NCI-H82 (cell line): ENCODE measurements around the gene APCDD1.
A peak's percentile ranks its signal among the peaks of the same experiment; 100 is the strongest.
"Not testable (repeated sequence)": the region's sequence is repeated elsewhere in the genome, so short reads cannot be mapped to it uniquely, and the experiment has no call there.

Source experiments
- DNase-seq: peaks from one replicate; lab custom pipeline; 2025; lab: John Stamatoyannopoulos, UW

The APCDD1 gene

DNA sequence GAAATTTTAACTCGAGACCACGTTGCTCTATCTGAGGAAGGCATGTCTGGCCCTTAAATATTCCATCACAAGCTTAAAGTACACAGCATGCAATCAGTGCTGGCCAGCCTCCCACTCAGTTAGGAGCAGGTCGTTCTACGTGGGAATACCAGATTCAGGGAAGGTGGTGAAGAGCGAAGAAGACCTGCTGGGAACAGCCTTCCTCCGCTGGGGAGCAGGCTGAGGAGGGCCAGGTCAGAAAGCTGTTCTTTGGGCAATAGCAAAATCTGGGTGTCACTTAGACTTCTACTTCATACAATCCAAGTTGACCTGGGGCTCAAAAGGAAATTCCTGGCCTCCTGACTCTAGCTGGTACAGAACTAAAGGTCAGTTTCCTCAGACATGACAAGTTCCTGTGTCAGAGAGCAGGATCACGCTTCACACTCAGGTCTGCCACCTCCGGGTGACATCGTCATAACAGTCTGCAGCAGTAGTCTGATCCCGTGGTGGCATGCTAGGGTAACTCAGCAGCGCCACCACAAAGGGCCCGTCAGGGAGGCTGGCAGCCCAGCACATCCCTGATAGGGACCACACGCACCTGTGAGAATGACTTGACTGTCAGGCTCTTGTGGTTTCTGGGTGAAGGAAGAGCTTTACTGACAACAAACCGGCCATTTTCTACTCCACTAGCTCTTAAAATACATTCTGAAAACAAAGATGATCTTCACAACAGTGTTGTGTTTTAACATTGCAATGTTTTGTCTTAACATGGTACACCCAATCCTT, 36.1 kb downstream of the APCDD1 start:
- DNase-seq = peak; percentile 72

DNA sequence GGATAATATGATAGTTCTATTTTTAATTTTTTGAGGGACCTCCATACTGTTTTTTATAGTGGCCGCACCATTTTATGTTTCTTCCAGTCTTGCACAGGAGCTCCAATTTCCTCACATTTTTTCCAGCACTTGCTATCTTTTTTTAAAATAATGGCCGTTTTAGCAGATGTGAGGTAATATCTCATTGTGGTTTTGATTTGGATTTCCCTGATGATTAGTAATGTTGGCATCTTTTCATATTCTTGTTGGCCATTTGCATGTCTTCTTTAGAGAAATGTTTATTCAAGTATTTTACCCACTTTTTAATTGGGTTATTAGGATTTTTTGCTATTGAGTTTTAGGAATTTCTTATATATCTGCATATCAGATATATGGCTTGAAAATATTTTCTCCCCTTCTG, 41.5 kb downstream of the APCDD1 start:
- no peak for DNase-seq

DNA sequence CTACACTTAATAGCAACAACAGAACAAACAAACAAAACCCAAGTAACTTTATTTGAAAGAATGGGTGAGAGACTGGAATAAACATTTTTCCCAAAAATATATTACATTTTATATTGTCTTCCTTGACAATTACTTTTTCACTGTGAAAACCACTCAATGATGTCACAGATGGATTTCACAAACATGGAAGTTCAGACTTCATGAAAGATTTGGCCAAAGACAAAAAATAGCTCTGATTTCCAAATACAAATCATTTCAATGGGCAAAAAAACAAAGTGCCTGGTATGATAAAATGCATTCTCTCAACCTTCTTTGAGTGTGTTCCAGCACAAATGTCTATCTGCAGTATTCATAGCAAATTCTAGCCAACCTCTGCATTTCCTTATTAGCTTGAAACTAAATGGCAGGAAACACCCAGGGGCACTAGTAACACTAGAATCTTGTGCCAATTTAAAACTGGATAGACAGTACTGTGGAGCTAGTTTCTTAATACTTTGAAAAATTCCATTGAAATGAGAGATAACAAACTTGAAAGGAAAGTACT, 42.8 kb downstream of the APCDD1 start:
- no peak for DNase-seq

DNA sequence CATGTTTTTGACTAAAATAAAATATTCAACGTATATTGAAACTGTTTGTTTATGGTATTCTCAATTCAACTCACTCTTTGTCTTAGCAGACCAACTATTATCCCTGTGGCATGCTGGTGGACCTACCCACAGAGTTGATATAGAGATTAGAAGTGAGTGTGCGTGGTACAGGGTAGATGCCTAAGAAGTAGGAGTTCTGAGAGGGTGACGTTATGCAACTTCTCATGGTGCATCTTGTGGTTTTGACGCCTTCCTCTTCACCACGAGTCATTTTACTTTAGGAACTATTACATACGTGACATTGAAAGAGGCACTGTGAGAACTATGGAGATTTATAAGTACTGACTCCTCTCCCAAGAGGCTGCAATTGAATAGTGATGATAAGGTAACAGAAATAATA, 44.8 kb downstream of the APCDD1 start:
- no peak for DNase-seq

DNA sequence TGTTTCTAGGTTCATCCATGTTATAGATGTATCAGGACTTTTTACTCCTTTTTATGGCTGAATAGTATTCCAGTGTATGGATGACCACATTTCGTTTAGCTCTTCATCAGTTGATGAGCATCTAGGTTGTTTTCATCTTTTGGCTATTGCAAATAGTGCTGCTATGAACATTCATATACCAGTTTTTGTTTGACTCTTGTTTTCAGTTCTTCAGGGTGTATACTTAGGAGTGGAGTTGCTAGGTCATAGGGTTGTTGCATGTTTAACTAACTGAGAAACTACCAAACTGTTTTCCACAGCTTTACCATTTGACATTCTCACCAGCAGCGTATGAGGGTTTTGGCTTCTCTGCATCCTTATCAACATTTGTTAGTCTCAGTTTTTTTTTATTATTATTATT, 45.6 kb downstream of the APCDD1 start:
- DNase-seq = no peak

DNA sequence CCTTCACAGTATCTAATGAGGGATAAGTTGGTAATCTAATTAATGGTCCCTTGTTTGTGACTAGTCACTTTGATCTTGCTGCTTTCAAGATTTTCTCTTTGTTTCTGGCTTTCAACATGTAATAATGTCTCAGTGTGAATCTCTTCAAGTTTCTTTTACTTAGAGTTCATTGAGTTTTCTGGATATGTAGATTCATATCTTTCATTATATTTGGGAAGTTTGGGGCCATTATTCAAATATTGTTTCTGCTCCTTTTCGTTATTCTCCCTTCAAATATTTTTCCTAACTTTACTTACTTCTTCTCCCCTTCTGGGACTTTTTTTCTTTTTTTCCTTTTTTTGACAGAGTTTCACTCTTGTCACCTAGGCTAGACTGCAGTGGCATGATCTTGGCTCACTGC, 50.3 kb downstream of the APCDD1 start:
- DNase-seq = no peak

DNA sequence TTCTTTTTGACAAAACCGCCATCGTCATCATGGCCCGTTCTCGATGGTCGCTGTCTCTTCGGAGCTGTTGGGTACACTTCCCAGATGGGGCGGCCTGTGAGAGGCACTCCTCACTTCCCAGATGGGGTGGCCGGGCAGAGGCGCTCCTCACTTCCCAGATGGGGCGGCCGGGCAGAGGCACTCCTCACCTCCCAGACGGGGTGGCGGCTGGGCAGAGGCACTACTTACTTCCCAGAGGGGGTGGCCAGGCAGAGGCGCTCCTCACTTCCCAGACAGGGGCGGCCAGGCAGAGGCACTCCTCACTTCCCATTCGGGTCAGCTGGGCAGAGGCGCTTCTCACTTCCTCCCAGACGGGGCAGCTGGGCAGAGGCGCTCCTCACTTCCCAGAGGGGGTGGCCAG, 51.5 kb downstream of the APCDD1 start:
- not testable (repeated sequence) for DNase-seq

DNA sequence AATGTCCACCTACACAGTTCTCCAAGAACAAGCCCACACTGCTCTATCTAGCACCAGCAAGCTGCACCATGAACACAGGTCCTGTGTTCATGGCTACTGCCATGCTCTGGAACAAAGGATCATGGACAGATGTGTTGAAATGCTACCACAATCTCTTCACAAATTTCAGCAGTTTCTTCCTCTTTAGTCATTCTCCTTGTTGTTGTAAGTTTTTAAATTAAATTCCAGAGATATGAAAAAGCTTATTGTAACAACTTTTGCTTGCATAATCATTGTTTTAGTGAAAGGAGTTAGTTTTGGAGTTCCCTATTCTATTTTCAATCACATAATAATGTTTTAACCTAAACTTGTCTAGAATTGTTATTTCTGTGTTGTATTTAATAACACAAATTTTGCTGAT, 54.2 kb downstream of the APCDD1 start:
- no peak for DNase-seq

DNA sequence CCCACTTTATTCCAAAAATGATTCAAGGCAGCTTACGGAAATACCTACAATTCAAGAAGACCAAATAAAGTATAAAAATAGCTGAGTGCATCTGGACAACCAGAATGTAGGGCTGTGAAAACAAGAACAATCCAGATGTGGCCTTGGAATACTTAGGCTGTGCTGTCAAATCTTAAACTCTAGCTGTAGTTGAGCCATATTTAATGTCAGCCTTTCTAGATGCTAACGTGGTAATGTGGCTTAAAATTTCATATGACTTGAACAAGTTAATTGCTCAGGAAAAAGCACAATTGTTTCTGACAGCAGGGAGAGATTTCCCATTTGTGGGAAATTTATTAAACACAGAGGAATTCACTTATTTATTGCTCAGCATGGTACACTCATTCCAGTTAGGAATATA, 56.8 kb downstream of the APCDD1 start:
- DNase-seq = no peak

DNA sequence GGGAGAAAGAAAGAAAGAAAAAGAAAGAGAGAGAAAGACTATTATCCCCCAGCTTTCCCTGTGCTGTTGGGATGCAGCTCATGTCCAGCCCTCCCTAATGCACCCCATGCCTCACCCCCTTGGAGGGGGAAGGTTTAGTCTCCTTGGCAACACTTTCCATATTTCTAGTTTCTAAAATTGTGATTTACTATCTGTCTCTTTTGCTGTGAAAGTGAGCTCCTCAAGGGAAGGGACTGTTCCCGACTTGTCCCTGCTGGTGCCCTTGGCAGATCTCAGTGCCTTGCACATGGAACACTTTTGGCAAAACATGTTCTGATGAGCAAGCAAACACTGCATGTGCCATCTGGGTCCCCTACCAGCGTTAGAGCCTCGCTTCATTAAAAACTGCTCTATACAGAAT, 59.6 kb downstream of the APCDD1 start:
- DNase-seq = no peak

DNA sequence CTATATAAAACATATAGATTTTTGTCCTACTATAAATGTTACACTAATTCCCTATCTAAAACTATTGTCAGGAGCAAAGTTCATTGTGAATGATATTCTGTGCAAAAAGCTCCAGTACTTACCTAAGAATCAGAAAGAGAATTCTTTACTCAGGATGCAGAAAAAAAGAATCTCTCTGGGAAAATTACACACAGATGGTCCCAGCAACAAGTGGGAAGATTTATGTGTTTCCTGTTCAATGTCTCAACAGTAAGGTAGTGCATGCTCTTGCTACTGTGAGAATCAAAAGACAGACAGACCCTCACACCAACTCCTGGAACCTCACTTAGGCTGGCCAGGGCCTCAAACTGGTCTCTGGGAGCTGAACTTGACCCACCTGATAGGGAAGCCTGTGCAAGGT, 60.2 kb downstream of the APCDD1 start:
- no peak for DNase-seq

DNA sequence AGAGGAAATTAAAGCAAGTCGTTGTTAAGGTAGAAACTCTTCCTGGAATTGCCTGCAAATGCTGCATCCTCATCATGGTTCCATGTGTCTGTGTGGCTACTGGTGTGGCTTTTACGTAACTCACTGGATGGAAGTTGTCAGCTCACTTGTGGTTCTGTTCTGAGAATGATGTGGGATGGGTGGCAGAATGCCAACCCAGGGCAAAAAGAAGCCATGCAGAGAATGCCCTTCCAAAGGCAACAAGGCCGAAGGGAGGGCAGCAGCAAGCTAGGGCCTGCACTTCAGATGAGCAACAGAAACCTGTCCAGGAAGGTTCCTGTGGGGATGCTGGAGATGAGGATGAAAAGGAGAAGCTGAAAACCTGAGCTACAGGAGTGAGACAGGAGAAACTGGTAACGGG, 61.0 kb downstream of the APCDD1 start:
- DNase-seq = no peak

DNA sequence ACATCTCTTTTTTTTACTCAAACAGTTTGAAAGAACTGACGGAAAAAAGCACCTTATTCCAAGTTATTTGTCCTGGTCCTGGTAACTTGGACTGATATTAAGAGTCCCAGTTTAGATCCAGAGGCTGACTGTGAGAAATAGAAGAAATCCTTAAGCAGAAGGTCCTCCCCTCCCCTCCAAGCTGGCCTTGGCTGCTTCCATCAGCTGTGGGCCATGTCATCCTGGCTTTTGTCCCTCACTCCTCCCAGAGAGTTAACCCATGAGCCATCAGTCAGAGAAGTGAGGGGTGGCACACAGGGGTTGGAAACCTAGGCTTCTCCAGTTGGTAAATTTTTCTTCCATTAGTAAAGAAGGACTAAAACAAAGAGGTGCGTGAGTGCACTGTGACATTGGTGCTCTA, 61.6 kb downstream of the APCDD1 start:
- DNase-seq = no peak

DNA sequence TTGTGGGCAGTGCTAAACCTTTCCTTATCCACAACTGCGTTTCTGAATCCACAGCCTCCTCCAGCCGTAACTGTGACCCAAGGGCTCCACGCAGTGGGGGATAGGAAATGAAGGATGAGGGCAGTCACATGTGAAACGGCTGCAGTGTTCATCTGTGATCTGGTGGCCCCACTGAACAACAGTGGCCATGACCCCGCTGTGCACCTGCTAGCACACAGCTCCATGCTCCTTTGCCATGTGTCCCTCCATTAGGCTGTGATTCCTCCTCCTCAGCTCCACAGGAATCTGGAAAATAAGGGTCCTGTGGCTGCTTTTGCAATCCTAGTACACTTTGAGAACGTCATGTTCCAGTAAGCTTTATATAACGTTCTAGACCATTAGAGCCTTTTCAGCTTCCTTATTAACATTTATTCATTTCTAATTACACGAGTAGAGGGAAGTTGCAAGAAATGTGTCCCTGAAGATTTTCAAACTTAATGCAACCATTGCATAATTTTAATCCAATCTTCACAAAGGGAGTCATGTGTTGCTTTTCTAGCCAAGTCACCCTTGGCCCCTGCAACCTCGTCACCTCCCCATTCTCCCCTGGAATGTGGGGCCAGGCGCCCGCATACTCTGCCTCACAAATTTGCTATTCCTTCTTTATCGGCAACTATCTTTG, 64.3 kb downstream of the APCDD1 start:
- peak; percentile 65 for DNase-seq

DNA sequence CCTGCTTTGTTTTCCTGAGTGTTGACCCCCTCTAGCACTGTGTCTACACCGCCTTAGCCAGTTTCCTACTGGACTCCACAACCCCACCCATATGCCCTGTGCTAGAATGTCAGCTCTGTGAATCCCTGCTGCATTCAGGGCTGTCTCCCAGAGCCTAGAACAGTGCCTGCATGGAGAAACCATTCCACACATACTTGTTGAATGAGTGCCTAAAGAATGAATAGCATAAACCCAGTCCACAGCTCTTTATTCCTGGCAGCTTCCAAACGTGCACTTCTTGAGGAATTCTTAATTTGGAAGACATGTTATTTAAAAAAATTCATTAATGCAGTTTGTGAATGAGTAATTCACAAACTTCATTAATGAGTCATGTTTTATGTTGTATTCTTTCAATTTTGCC, 64.9 kb downstream of the APCDD1 start:
- DNase-seq = no peak

DNA sequence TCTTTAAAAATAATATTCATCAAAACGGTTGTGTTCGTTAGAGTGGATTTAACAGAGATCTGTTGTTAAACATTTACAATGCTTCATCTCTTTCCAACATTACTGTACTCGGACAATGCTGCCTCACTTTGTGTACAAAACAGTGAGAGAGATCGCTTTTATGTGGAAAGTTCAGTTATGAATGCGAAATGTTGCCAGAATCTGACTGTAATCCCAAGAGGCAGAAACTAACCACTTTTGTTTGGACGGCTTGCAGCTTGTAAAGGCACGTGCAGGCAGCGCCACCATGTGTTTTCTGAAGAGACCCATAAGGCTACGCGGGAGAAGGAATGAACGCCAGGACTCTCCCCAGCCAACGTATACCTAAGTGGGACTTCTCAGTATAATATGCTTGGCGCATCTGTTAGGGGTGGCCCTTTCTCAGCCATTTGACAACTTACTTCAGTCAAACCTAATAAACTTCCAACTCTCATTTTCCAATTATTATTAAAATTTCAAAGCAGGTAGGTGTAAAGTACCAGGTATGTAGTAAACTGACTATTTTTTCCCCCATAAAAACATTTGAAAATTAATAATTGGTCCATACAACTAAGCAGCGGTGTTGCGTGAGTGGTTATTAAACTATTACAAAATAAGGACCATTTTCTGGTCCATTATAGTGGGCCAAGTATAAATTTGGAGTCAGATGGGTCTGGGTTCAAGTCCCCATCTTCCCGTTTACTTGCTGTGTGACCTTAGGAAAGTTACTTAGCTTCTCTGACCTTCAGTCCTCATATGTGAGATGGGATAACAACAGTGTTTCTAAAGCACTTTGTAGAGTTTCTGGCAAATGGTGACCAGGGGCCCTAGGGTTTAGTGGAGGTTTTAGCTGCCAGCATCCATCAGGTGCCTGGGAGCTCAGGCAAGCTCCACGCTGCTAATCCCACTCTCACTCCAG, 65.8 kb downstream of the APCDD1 start:
- DNase-seq = peak; percentile 91

DNA sequence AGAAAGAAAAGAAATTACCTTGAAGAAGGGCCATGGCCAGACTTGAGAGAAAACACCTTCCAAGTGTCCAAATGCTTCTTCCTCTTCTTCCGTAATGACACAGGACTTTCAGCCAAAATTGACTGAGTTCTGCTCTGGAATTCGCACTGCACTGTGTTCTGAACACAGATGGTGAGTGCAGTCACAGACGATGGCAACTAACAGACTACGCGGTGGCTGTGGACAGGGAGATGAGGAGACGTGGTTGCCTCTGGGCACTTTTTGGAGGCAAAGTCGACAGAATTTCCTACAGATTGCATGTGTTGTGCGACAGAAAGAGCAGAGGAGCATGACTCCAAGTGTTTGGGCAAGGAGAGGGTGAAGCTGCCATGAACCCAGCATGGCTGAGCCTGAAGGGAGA, 67.1 kb downstream of the APCDD1 start:
- DNase-seq = no peak

DNA sequence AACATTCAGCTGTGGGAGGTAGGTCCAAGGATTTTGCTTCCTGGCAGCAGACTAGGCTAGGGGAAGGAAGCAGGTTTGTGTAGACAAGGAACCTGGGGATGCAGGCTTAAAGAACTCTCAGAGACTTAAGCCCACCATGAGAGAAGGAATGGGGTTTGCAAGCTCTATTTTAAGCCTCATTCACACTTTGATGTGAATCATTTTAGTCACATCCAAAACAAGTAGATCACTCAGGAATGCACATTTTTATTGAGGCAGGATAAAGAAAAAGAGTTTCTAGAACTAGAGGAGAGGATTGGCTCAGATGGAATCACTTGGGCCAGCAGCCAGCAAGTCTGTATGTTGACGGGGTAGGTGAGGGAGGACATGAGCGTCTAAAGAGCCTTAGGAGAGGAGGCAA, 68.1 kb downstream of the APCDD1 start:
- DNase-seq = no peak

DNA sequence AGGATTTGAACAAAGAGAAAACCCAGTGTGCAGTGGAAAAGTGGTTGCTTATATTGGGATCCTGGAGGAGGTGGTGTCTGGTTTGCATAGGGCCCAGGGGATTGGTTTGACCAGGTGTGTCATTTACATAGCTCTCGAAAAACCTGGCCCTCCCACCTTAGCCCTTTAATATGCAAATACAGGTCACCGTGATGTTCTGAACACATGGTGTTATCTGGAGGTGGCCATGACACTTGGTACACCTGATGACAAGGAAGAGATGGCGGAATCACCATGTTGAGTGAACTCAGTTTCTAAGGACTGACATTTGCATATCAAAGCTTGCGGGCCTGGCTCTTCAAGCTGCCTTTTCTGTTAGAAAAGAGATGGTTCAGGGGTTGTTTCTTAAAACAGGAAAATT, 69.1 kb downstream of the APCDD1 start:
- DNase-seq = peak; percentile 8

DNA sequence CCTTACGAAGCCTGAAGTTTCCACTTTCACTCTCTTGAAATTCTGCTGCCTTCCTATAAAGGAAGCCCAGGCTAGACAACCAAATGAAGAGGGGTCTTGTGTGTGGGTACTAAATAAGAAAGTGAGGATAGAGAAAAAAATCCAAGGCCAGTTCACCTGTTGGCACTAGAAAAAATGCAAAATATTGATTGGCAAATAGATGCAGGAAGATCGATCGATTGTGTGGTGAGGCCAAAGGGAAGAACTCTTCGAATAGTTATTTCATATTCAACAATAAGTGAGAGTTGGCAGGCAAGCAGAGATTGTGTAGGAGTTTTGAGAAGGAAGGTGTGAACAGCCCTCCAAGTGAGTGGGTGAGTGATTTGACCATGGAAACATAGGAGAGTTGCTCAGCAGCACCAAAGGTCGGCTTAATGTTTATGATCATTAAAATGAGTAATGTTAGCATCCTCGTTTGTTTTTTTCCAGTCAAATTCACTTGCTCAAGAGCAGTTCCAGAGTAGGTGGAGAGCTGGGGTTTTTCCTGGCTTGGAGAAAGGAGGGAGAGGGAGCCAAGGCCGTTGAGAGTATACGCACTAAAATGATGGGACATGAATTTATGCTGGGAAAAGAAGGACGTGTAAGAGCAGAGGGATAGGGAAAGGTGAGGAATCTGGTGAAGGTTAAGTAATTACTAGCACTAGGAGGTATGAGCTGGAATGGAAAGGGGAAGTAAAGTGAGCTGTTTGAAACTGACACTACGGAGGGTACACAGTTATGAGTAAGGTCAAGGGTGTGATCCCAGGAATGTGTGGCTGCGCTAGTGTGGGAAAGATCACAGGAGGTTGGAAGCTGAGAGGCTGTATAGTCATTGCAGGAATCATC, 70.3 kb downstream of the APCDD1 start:
- DNase-seq = no peak

DNA sequence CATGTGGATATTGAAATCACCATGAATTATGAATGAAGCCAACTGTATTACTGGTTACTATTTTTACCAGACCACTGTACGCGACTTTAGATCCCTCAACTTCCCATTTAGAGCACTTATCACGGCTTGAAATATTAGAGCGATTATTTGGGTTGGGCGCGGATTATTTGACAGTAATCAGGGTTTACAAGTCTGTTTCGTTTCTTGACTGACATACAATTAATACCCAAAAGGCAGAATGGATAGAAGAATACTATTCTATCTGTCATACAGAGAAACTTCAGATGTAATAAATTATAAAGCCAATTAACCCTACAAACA, 70.9 kb downstream of the APCDD1 start:
- DNase-seq = no peak
